ENCODE results near the gene MAD1L1.
"Not testable (repeated sequence)": the region's sequence is repeated elsewhere in the genome, so short reads cannot be mapped to it uniquely, and the experiment has no call there.

The MAD1L1 gene

DNA sequence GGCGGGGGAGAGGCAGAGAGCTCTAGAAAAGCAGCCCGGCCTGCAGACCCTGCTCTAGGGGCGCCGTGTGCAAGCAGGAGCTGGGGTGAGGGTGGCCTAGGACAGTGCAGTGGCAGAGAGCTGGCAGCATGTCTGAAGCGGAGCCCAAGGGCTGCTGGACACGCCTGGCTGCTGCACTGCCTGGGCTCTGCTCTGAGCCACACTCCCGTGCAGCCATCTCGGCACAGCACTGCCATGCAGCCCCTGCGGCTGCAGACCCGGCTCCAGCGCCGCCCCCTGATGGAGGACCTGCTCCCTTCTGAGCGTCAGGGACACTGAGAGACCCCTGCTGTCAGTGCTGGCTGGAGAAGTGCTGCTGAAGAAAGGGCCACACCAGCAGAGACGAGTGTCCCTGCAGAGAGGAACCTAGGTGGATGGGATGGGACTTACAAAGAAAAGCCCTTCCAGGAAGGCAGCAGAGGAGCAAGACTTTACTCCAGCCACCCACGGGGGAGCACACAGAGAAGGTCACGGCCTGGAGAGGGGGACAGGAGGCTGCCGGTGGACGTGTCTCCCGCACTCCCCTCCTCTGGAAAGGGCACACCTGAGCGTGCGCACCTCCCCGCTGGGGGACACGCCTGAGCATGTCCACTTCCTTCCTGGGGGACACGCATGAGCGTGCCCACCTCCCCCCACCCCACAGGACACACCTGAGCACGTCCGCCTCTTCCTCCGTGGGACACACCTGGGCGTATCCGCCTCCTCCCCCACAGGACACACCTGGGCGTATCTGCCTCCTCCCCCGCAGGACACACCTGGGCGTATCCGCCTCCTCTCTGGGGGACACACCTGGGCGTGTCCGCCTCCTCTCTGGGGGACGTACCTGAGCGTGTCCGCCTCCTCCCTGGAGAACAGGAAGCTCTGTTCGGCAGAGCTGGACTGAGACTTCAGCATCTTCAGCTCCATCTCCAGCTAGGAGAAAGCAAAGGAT lies 252.9 kb downstream of the MAD1L1 start:
- ATAC-seq (ENCODE audit: low read depth) (peak; percentile 89), DNase-seq (ENCODE audit: low spot score) (no peak)
- Histone ChIP-seq H3K9me3 (ENCODE audit: severe bottlenecking) (no peaks in the 10 kb centered on the region), H3K27me3 (ENCODE audit: insufficient read depth, poor library complexity, severe bottlenecking) (no peaks in the 10 kb centered on the region), H3K27ac (ENCODE audit: poor library complexity, severe bottlenecking) (peak overlapping the region; percentile 35), H3K36me3 (ENCODE audit: low read depth) (0 out of 2 replicates have a peak, but pooled peaks cover 4% of the 10 kb centered on the region), H3K4me3 (ENCODE audit: severe bottlenecking) (no peak overlapping the region), H3K4me1 (ENCODE audit: insufficient read depth, poor library complexity, severe bottlenecking) (peaks cover 6% of the 10 kb centered on the region)
- TF ChIP-seq, protein P1, sequence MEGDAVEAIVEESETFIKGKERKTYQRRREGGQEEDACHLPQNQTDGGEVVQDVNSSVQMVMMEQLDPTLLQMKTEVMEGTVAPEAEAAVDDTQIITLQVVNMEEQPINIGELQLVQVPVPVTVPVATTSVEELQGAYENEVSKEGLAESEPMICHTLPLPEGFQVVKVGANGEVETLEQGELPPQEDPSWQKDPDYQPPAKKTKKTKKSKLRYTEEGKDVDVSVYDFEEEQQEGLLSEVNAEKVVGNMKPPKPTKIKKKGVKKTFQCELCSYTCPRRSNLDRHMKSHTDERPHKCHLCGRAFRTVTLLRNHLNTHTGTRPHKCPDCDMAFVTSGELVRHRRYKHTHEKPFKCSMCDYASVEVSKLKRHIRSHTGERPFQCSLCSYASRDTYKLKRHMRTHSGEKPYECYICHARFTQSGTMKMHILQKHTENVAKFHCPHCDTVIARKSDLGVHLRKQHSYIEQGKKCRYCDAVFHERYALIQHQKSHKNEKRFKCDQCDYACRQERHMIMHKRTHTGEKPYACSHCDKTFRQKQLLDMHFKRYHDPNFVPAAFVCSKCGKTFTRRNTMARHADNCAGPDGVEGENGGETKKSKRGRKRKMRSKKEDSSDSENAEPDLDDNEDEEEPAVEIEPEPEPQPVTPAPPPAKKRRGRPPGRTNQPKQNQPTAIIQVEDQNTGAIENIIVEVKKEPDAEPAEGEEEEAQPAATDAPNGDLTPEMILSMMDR (IDR thresholded peaks at IDR 0.05; ENCODE audit: poor library complexity, severe bottlenecking), result no peak

DNA sequence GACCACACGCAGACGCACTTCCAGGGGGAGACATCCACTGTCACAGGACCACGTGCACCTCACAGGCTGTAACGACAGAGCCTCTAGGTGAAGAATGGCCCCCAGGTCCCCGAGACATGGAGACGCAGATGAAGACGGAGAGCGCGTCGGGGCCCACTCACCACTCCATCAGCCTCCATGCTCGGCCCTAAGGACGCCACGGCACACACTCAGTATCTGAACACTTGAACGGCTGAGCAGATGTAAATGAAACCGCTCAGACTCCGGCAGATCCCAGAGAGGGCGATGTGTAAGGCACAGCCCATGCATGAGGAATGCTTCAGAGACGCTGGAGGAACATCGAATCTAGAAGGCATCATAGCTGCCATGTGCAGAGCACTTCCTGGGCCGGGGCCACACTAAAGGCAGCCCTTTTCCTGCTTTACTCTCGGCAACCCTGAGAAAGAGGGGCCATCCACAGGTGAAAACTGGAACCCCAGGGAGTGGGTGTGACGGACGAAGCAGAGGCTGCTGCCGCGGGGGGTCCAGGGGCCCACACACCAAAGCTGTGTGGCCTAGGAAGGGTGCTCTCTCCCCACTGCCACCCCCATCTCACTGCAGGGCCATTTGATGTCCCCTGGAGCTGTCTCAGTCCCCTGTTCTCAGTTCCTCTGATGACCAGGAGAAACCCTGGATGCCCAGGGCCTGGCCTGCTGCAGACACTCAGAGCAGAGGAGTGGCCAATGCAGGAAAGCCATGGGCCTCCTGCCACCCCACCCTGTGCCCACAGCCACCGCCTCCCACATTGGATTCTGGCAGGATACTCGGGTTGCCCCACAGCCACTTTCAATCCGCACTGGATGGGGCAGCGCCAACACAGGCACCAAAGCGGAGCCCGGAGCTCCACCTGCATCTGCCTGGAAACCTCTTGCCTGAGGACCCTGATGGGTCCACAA lies 253.8 kb downstream of the MAD1L1 start:
- no peak overlapping the region for H3K4me3 ChIP-seq (ENCODE audit: severe bottlenecking)
- H3K27ac ChIP-seq (ENCODE audit: poor library complexity, severe bottlenecking), result peak overlapping the region; percentile 35
- H3K36me3 ChIP-seq (ENCODE audit: low read depth), result 0 out of 2 replicates have a peak, but pooled peaks cover 4% of the 10 kb centered on the region
- peaks cover 6% of the 10 kb centered on the region for H3K4me1 ChIP-seq (ENCODE audit: insufficient read depth, poor library complexity, severe bottlenecking)
- H3K9me3 ChIP-seq (ENCODE audit: severe bottlenecking), result no peaks in the 10 kb centered on the region
- ATAC-seq (ENCODE audit: low read depth) (no peak), DNase-seq (ENCODE audit: low spot score) (no peak)
- TF ChIP-seq, protein P1 (IDR thresholded peaks at IDR 0.05; ENCODE audit: poor library complexity, severe bottlenecking), result no peak
- H3K27me3 ChIP-seq (ENCODE audit: insufficient read depth, poor library complexity, severe bottlenecking), result no peaks in the 10 kb centered on the region

DNA sequence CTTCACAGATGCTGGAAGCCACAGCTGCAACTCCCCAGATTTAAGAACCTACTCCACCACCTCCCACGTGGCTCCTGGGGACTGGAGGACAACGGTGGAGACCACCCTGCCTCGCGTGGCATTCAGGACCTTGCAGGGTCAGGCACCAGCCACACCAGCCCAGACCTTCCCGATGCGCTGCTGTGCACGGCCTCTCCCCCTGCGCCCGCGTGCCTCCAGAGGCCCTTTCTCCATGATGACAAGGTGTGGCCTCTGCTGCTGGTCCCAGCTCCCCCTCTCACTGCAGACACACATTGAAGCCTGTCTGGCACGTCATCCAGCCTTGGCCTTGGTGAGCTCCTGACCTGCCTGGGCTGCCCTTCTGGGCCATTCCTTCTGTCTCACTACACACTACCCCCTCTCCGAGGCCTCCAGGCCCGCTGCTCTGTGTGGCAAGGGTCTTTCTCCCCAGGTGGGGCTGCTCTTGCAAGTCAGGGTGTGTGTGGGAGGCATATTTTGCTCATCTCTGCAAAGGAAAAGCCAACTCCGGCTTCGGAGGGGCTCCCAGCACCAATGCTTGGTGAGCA lies 254.8 kb downstream of the MAD1L1 start:
- Histone ChIP-seq H3K4me1 (ENCODE audit: insufficient read depth, poor library complexity, severe bottlenecking) (peaks cover 6% of the 10 kb centered on the region), H3K36me3 (ENCODE audit: low read depth) (0 out of 2 replicates have a peak, but pooled peaks cover 4% of the 10 kb centered on the region), H3K27me3 (ENCODE audit: insufficient read depth, poor library complexity, severe bottlenecking) (no peaks in the 10 kb centered on the region), H3K4me3 (ENCODE audit: severe bottlenecking) (no peak overlapping the region), H3K27ac (ENCODE audit: poor library complexity, severe bottlenecking) (no peak overlapping the region), H3K9me3 (ENCODE audit: severe bottlenecking) (no peaks in the 10 kb centered on the region)
- TF ChIP-seq, protein P1 (IDR thresholded peaks at IDR 0.05; ENCODE audit: poor library complexity, severe bottlenecking), result no peak
- ATAC-seq (ENCODE audit: low read depth) (no peak), DNase-seq (ENCODE audit: low spot score) (no peak)

DNA sequence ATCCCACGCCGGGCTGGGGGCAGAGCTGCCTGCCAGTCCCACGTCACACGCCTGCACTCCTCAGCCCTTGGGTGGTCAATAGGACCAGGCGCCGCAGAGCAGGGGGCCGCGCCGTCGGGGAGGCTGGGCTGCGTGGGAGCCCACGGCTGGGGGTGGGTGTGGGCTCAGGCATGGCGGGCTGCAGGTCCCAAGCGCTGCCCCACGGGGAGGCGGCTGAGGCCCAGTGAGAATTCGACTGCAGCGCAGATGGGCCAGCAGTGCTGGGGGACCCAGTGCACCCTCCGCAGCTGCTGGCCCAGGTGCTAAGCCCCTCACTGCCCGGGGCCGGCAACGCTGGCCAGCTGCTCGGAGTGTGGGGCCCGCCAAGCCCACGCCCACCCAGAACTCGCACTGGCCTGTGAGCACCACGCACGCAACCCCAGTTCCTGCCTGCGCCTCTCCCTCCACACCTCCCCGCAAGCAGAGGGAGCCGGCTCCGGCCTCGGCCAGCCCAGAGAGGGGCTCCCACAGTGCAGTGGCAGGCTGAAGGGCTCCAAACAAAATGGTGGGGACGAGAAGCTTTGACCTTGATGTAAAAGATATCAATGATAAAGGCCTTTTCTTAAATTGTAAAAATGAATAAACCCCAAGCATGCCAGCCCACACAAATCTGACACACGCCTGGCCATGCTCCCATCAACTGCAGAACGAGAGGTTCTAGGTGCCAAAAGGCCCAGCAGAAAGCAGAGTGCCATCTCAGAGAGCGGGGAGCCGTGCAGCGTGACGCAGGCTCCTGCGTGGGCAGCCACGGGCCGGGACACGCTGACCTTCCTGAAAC lies 255.5 kb downstream of the MAD1L1 start:
- Histone ChIP-seq H3K9me3 (ENCODE audit: severe bottlenecking) (no peaks in the 10 kb centered on the region), H3K36me3 (ENCODE audit: low read depth) (0 out of 2 replicates have a peak, but pooled peaks cover 4% of the 10 kb centered on the region), H3K4me1 (ENCODE audit: insufficient read depth, poor library complexity, severe bottlenecking) (peaks cover 6% of the 10 kb centered on the region), H3K27ac (ENCODE audit: poor library complexity, severe bottlenecking) (no peak overlapping the region), H3K27me3 (ENCODE audit: insufficient read depth, poor library complexity, severe bottlenecking) (no peaks in the 10 kb centered on the region), H3K4me3 (ENCODE audit: severe bottlenecking) (no peak overlapping the region)
- ATAC-seq (ENCODE audit: low read depth), result no peak
- no peak for DNase-seq (ENCODE audit: low spot score)
- TF ChIP-seq, protein P1 (IDR thresholded peaks at IDR 0.05; ENCODE audit: poor library complexity, severe bottlenecking), result no peak

DNA sequence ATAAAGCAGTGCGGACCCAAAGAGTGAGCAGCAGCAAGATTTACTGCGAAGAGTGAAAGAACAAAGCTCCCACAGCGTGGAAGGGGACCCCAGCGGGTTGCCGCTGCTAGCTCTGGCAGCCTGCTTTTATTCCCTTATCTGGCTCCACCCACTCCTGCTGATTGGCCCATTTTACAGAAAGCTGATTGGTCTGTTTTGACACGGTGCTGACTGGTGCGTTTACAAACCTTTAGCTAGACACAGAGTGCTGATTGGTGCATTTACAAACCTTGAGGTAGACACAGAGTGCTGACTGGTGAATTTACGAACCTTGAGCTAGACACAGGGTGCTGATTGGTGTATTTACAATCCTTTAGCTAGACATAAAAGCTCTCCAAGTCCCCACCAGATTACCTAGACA lies 256.2 kb downstream of the MAD1L1 start:
- not testable (repeated sequence) for H3K4me3 ChIP-seq (ENCODE audit: severe bottlenecking); H3K27ac ChIP-seq (ENCODE audit: poor library complexity, severe bottlenecking); ATAC-seq (ENCODE audit: low read depth); H3K27me3 ChIP-seq (ENCODE audit: insufficient read depth, poor library complexity, severe bottlenecking); DNase-seq (ENCODE audit: low spot score); H3K9me3 ChIP-seq (ENCODE audit: severe bottlenecking); H3K4me1 ChIP-seq (ENCODE audit: insufficient read depth, poor library complexity, severe bottlenecking); H3K36me3 ChIP-seq (ENCODE audit: low read depth)

Data from RWPE2 (cell line).